Cardiac fibroblast (primary cell): ENCODE data around the gene ADARB2.

Experiments used
- DNase-seq, 2 donors: peaks; one replicate each; pipeline versions ENCODE4 v3.0.0 to v3.0.0-alpha.2; 2010; ENCODE audit warnings: low read depth in 2 of 2
- H3K4me3 ChIP-seq, 2 donors: replicated peaks in 1 of 2; 1 replicate in 1 of 2; 2 replicates in 1 of 2; pipeline ENCODE4 v1.5.1; 2011; ENCODE audit warnings: low read depth in 2 of 2, low read length in 2 of 2, mild to moderate bottlenecking in 2 of 2, moderate library complexity in 1 of 2
- CTCF ChIP-seq: IDR thresholded peaks from one replicate; pipeline ENCODE4 v1.5.1; 2011; ENCODE audit warnings: low read depth, mild to moderate bottlenecking, low read length, inconsistent platforms

The ADARB2 gene

GRCh38 chr10:1243486-1244234 lies 493.7 kb downstream of the ADARB2 start:
- H3K4me3 ChIP-seq, result no peak overlapping the region
- no peak for DNase-seq
- TF ChIP-seq CTCF, result no peak

- no peak for TF ChIP-seq CTCF
- no peak overlapping the region for H3K4me3 ChIP-seq
- DNase-seq, result no peak
Observed at GRCh38 chr10:1242975-1243374, 494.4 kb downstream of the ADARB2 start.

DNA sequence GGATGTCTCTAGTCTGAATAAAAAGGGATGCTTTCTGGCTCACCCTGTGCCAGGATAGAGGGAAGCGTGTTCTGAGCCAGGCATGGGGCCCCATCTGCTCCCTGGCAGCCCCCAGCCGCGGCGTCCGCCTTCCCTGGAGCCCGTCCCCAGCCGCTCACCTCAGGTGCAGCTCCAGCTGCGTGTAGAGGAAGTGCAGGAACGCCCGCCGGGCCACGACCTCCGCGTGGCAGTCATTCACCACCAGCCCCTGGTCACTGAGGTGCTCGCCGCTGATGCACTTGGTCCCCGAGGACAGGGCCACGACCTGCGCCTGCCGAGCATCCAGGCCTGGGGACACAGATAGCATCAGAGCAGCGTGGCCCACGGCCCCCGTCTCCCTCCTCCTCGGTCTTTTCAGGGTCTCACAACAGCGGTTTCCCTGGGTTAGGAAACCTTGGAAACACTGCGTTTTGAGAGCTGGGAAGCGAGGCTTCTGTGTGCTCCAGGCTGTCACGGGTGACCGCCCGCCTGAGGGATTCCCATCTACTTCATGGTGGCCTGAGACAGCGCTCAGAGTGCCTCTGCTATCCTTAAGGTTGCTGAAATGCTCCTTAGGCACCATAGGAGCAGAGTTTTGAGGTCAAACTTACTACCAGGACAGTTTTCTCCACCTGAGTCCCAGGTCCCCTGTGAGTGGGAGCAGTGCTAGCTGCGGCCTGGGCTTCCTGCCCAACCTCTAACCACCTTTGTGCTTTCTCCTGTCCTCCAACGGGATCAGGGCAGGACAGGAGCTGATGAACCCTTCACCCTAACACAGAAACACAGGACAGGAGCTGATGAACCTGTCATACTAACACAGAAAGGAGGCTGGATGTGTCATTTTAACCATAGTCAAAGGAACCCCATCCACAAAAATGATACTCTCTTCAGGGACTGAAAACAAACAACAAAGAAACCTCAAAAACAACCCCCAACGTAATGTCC lies 495.1 kb downstream of the ADARB2 start:
- no peak for DNase-seq
- H3K4me3 ChIP-seq, result no peak overlapping the region
- TF ChIP-seq CTCF, result no peak

DNA sequence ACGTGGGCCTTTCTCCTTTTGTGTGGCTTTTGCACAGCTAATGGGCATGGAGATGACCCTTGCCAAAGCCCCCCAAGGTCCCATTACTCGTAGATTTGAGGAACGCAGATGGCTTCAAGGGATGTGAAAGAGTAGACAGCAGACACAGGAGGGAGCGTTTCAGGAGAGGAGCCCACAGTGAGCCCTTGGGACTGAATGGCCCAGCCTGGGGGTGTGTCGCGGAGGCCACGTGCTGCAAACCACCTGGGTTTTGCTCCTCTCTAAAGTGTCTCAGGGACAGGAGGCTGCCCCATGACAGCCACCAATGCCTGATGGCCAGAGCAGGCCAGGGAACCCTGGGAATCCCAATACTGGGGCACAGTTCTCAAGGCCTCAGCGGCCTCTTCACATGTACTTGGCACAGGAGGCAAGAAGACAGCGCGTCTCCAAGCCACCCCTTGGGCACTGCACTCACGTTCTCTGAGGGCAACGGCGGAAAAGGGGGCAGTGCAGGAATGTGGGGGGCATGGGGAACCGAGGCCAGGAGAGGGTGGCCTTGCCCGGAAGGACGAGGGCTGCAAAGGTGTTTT lies 495.9 kb downstream of the ADARB2 start:
- no peak overlapping the region for H3K4me3 ChIP-seq
- DNase-seq, result no peak
- no peak for TF ChIP-seq CTCF

DNA sequence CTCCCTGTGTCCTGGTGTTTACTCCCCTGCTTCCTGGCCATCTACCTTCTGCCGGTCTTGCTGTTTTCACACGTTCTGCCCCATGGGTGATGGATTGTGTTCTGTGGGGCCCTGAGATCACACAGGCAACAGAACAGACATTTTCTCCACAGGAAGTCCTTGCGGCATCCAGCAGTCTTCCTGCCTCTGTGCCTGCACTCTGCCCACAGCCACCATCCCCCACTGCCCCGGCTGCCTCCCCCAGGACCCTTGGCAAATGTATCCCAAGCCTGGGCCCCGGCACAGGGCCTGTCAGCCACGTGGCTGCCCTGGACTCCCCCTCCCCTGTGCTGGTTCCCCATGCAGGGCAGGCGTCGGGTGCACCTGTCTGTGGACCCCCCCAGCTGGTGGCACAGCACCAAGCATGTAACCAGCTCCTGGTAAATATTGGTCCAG lies 497.0 kb downstream of the ADARB2 start:
- no peak overlapping the region for H3K4me3 ChIP-seq
- DNase-seq, result no peak
- TF ChIP-seq CTCF, result no peak

DNA sequence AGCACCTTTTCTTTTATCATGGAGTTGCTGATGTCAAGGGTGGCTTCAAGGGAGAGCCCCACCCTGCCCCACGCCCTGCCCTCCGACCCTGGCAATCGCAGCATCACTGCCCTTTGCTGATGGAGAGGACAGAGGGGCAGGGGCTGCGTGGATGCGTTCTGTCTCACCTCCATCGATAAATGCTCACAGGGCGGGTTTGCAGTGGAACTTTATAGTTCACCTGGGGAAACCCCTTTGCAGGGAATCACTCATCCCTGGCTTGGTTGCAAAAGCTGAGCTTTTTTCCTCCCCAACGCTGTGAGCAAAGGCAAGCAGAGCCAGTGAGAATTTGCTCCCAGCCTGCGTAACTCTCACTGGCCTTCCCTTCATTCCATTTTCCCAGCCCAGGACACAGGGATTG lies 504.3 kb downstream of the ADARB2 start:
- H3K4me3 ChIP-seq, result no peak overlapping the region
- no peak for DNase-seq
- TF ChIP-seq CTCF, result no peak
